HepG2 (cell line): ENCODE data around the gene RPL6.

Experiments
- CTCF ChIP-seq: sonication (generic); formaldehyde crosslinking; IDR thresholded peaks from 2 replicates; pipeline ENCODE4 v1.5.0; 2020; ENCODE audit warnings: mild to moderate bottlenecking, missing genetic modification reagents, moderate library complexity
- USF2 ChIP-seq, 2 experiments: sonication (generic) in 1 of 2; formaldehyde crosslinking in 1 of 2; IDR thresholded peaks; 2 replicates each; pipeline versions ENCODE4 v1.5.1 to v1.6.1; 2011 to 2020; ENCODE audit warnings: borderline replicate concordance in 1 of 2, low read depth in 1 of 2, low read length in 1 of 2, mild to moderate bottlenecking in 1 of 2, missing genetic modification reagents in 1 of 2, moderate library complexity in 1 of 2
- ZBTB49 ChIP-seq: sonication (generic); formaldehyde crosslinking; IDR thresholded peaks from 2 replicates; pipeline ENCODE4 v1.4.0; 2020; ENCODE audit warnings: missing genetic modification reagents, borderline replicate concordance
- ZNF709 ChIP-seq: sonication (generic); formaldehyde crosslinking; IDR thresholded peaks from 2 replicates; pipeline ENCODE4 v1.5.0; 2020; ENCODE audit warnings: mild to moderate bottlenecking, missing genetic modification reagents

- TF ChIP-seq USF2 (IDR thresholded peaks at IDR 0.05; ENCODE audit: low read depth, low read length) (no peak), USF2 (CRISPR knock-in tag; IDR thresholded peaks at IDR 0.05; ENCODE audit: borderline replicate concordance) (no peak), ZBTB49 (no peak), ZNF709 (no peak), CTCF (CRISPR knock-in tag) (no peak)
Measured at GRCh38 chr12:112375105-112375504, 34.3 kb downstream of the RPL6 start.
